Thyroid gland (tissue), 4 donors: ENCODE results near the gene PARP6.

Source experiments
- POLR2A ChIP-seq, 2 donors: fragments of 450-650 bp; IDR thresholded peaks; one replicate each; pipeline ENCODE4 v1.6.1; 2017; ENCODE audit warnings: antibody characterized with exemption in 2 of 2, mild to moderate bottlenecking in 2 of 2, moderate library complexity in 1 of 2
- TF ChIP-seq, protein P1 (sequence below), 6 experiments: fragments of 200-600 bp in 3 of 6; fragments of 450-650 bp in 3 of 6; sonication (generic) in 3 of 6; IDR thresholded peaks; one replicate each; pipeline ENCODE4 v1.5.1; 2016 to 2019; ENCODE audit warnings: antibody characterized with exemption in 6 of 6, mild to moderate bottlenecking in 2 of 6, inconsistent platforms in 1 of 6, moderate library complexity in 1 of 6

DNA sequence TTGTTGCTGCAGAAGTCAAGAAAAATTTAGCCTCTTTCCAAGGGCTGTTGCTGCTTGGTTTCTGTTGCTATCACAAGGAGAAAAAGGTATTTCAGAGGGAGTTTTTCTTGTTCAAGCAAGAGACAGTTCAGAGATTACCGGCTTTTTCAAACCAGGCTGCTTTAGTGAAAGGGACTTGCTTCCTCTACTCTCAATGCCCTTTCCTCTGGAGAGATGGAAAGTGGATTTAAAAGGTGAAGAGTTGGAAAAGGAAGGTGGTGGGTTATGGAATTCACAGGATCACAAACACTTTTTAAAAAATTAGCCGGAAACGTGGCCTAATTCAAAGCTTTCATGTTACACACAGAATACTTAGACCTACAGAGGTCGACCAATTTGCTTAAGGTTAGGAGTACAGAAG is 1.1 kb downstream of the PARP6 start:
- TF ChIP-seq, protein P1, sequence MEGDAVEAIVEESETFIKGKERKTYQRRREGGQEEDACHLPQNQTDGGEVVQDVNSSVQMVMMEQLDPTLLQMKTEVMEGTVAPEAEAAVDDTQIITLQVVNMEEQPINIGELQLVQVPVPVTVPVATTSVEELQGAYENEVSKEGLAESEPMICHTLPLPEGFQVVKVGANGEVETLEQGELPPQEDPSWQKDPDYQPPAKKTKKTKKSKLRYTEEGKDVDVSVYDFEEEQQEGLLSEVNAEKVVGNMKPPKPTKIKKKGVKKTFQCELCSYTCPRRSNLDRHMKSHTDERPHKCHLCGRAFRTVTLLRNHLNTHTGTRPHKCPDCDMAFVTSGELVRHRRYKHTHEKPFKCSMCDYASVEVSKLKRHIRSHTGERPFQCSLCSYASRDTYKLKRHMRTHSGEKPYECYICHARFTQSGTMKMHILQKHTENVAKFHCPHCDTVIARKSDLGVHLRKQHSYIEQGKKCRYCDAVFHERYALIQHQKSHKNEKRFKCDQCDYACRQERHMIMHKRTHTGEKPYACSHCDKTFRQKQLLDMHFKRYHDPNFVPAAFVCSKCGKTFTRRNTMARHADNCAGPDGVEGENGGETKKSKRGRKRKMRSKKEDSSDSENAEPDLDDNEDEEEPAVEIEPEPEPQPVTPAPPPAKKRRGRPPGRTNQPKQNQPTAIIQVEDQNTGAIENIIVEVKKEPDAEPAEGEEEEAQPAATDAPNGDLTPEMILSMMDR (IDR thresholded peaks at IDR 0.05): no peak
- TF ChIP-seq POLR2A (IDR thresholded peaks at IDR 0.05): no peak
